Measurements from ENCODE around the gene CPEB1.
"Not testable (repeated sequence)": the region's sequence is repeated elsewhere in the genome, so short reads cannot be mapped to it uniquely, and the experiment has no call there.

Gene CPEB1

GRCh38 chr15:82649226-82649999 is 2.2 kb upstream of the CPEB1 start:
- no peak for DNase-seq (ENCODE audit: low read depth in 2 of 2)

- no peak for DNase-seq (ENCODE audit: low read depth in 2 of 2)
Measured at GRCh38 chr15:82648257-82649103, 1.3 kb upstream of the CPEB1 start.

GRCh38 chr15:82647835-82648256 is 683 bp upstream of the CPEB1 start:
- DNase-seq (ENCODE audit: low read depth in 2 of 2), result peak; percentile 32 to 41

GRCh38 chr15:82646250-82647044 is 716 bp downstream of the CPEB1 start:
- no peak for DNase-seq (ENCODE audit: low read depth in 2 of 2)

- not testable (repeated sequence) for DNase-seq (ENCODE audit: low read depth in 2 of 2)
Measured at GRCh38 chr15:82644967-82645852, 2.0 kb downstream of the CPEB1 start.

GRCh38 chr15:82643992-82644391 is 3.2 kb downstream of the CPEB1 start:
- DNase-seq (ENCODE audit: low read depth in 2 of 2), result no peak

GRCh38 chr15:82642656-82643055 is 4.5 kb downstream of the CPEB1 start:
- no peak for DNase-seq (ENCODE audit: low read depth in 2 of 2)

GRCh38 chr15:82641129-82641798 is 5.9 kb downstream of the CPEB1 start:
- DNase-seq (ENCODE audit: low read depth in 2 of 2), result no peak

- no peak for DNase-seq (ENCODE audit: low read depth in 2 of 2)
Measured at GRCh38 chr15:82640672-82641071, 6.5 kb downstream of the CPEB1 start.

- DNase-seq (ENCODE audit: low read depth in 2 of 2), result no peak
Measured at GRCh38 chr15:82635798-82636197, 11.4 kb downstream of the CPEB1 start.

GRCh38 chr15:82630033-82630432 is 17.1 kb downstream of the CPEB1 start:
- no peak for DNase-seq (ENCODE audit: low read depth in 2 of 2)

GRCh38 chr15:82625136-82625535 is 22.0 kb downstream of the CPEB1 start:
- no peak for DNase-seq (ENCODE audit: low read depth in 2 of 2)

- no peak for DNase-seq (ENCODE audit: low read depth in 2 of 2)
Measured at GRCh38 chr15:82624438-82624837, 22.7 kb downstream of the CPEB1 start.

- no peak for DNase-seq (ENCODE audit: low read depth in 2 of 2)
Measured at GRCh38 chr15:82624008-82624407, 23.2 kb downstream of the CPEB1 start.

GRCh38 chr15:82621970-82622369 is 25.2 kb downstream of the CPEB1 start:
- no peak for DNase-seq (ENCODE audit: low read depth in 2 of 2)

GRCh38 chr15:82613747-82614146 is 33.4 kb downstream of the CPEB1 start:
- DNase-seq (ENCODE audit: low read depth in 2 of 2), result no peak

- DNase-seq (ENCODE audit: low read depth in 2 of 2), result no peak
Measured at GRCh38 chr15:82611348-82611747, 35.8 kb downstream of the CPEB1 start.

GRCh38 chr15:82602195-82602594 is 45.0 kb downstream of the CPEB1 start:
- no peak for DNase-seq (ENCODE audit: low read depth in 2 of 2)

- no peak for DNase-seq (ENCODE audit: low read depth in 2 of 2)
Measured at GRCh38 chr15:82599862-82600261, 47.3 kb downstream of the CPEB1 start.

- DNase-seq (ENCODE audit: low read depth in 2 of 2), result no peak
Measured at GRCh38 chr15:82597815-82598214, 49.3 kb downstream of the CPEB1 start.

- no peak for DNase-seq (ENCODE audit: low read depth in 2 of 2)
Measured at GRCh38 chr15:82595766-82596165, 51.4 kb downstream of the CPEB1 start.

Data from stimulated activated CD8-positive, alpha-beta memory T cell treated with anti-CD3 and anti-CD28 coated beads, Interleukin-2, amount 100 ng/mL, for 48 hours (primary cell).